Psoas muscle (tissue), 8 donors: Measurements from ENCODE around the gene MFN2. TPM values are rescaled to one million over a fixed set of nuclear protein-coding genes. Genes with fewer than 3 reads are reported as not detected.

Experiments used
- ATAC-seq, 4 donors: fragments of 200-7000 bp; cut with Tn5 transposase; one replicate each; pipeline ENCODE4 v1.9.1; 2020; ENCODE audit warnings: moderate library complexity in 3 of 4, mild to moderate bottlenecking in 2 of 4
- DNase-seq, 2 donors: peaks; one replicate each; pipeline ENCODE4 v3.0.0-alpha.2; 2020
- H3K27ac ChIP-seq: fragments of 200-600 bp; one replicate; pipeline ENCODE4 v1.8.0; 2022
- H3K27me3 ChIP-seq, 3 donors: fragments of 200-600 bp in 1 of 3; one replicate each; pipeline versions ENCODE4 v1.6.1 to v1.8.0; 2013 to 2022; ENCODE audit warnings: low read length in 2 of 3, mild to moderate bottlenecking in 2 of 3, moderate library complexity in 1 of 3; ENCODE audit not compliant: insufficient read depth in 3 of 3
- H3K36me3 ChIP-seq, 2 donors: fragments of 200-600 bp in 1 of 2; one replicate each; pipeline versions ENCODE4 v1.6.1 to v1.8.0; 2013 to 2022; ENCODE audit warnings: low read depth in 1 of 2, mild to moderate bottlenecking in 1 of 2, moderate library complexity in 1 of 2; ENCODE audit not compliant: insufficient read depth in 1 of 2
- H3K4me1 ChIP-seq: fragments of 200-600 bp; one replicate; pipeline ENCODE4 v1.8.0; 2022
- H3K4me3 ChIP-seq: fragments of 200-600 bp; one replicate; pipeline ENCODE4 v1.8.0; 2022; ENCODE audit warnings: mild to moderate bottlenecking
- H3K9me3 ChIP-seq: fragments of 200-600 bp; one replicate; pipeline ENCODE4 v1.8.0; 2022
- CTCF ChIP-seq: fragments of 200-600 bp; IDR thresholded peaks from one replicate; pipeline ENCODE4 v1.8.0; 2022; ENCODE audit warnings: antibody characterized with exemption
- WGBS, 3 donors: extraction: QIAGEN DNeasy Blood & Tissue Kit; methylation state at CpG; one replicate each; pipeline versions ENCODE4 v1.1.6 to v1.1.7; 2013; 5-methylcytosine and 5-hydroxymethylcytosine counted together
- intact Hi-C, 2 donors: fragments of 100-400 bp; cut with DNase I; formaldehyde crosslinking; loops; one replicate each; pipeline versions ENCODE4 v1.11.0 to v1.14.2; 2022
- polyA plus RNA-seq, 3 donors: library from polyadenylated mRNA; stranded (reverse); fragments of 200-250 nt; gene quantifications; one replicate each; pipeline ENCODE4 v1.2.3, GENCODE V29; 2013
- total RNA-seq, 4 donors: library from RNA; stranded (reverse); fragmentation: NEBNext Ultra II Directional in 2 of 4; extraction: Animal tissue kit (Norgen Biotek cat#: 25700) in 2 of 4; gene quantifications; one replicate each; pipeline versions ENCODE4 v1.2.1 to v1.2.4, GENCODE V29; 2021 to 2023
- donor health status: healthy with polysubstance abuse.
- donor health status: DM: no; HTN: no; CAD: no; lungs with moderate emphysema.
- donor health status: Bipolar disorder and iron deficiency.
- donor health status: healthy.
- donor health status: DM: yes; HTN: yes; CAD: no.
- donor health status: DM: no; HTN: no; CAD: no.
- donor health status: DM: no; HTN: no; CAD: no.
- donor health status: DM: yes; HTN: yes; CAD: no.

Gene MFN2
- total and polyA plus RNA-seq, 7 donors = 163 to 542 (median 245) TPM

- H3K4me1 ChIP-seq = peaks cover 30% of the 10 kb centered on the region
- peaks cover 7 to 43% of the 10 kb centered on the region in 2 donors for H3K36me3 ChIP-seq
- DNase-seq = no peak
- no peak overlapping the region for H3K27ac ChIP-seq
- WGBS, 3 donors = 63 to 72% (median 68%) methylated on average over 3 of the region's 3 CpGs
- no peak overlapping the region for H3K4me3 ChIP-seq
- no peak for TF ChIP-seq CTCF
- no peaks in the 10 kb centered on the region for H3K9me3 ChIP-seq
- H3K27me3 ChIP-seq = no peaks in the 10 kb centered on the region
- ATAC-seq = no peak
- intact Hi-C loops = loop anchor here in 1 of 2 donors (5.0 kb wide), 1 partner anchor 35 kb away; no protein-coding TSS in a partner anchor
Observed at GRCh38 chr1:11977625-11978024, 2.6 kb upstream of the MFN2 start.

GRCh38 chr1:11978301-11978700 is 1.9 kb upstream of the MFN2 start:
- Histone ChIP-seq H3K27me3 (no peaks in the 10 kb centered on the region), H3K27ac (peak overlapping the region; percentile 57), H3K9me3 (no peaks in the 10 kb centered on the region), H3K36me3 (peaks cover 8 to 44% of the 10 kb centered on the region in 2 donors), H3K4me1 (peaks cover 30% of the 10 kb centered on the region), H3K4me3 (no peak overlapping the region)
- DNase-seq (no peak), ATAC-seq (no peak)
- TF ChIP-seq CTCF = no peak
- WGBS, 3 donors = 73 to 83% (median 80%) methylated on average over 8 of the region's 8 CpGs
- intact Hi-C loops = loop anchor here in 1 of 2 donors (5.0 kb wide), 1 partner anchor 36 kb away; no protein-coding TSS in a partner anchor

GRCh38 chr1:11979028-11979850 is 1.0 kb upstream of the MFN2 start:
- ATAC-seq (peak; percentile 54 to 65 (median 60)), DNase-seq (no peak)
- Histone ChIP-seq H3K27me3 (no peaks in the 10 kb centered on the region), H3K9me3 (no peaks in the 10 kb centered on the region), H3K27ac (peak overlapping the region; percentile 97), H3K36me3 (peaks cover 8 to 44% of the 10 kb centered on the region in 2 donors), H3K4me3 (peak overlapping the region; percentile 88), H3K4me1 (peaks cover 39% of the 10 kb centered on the region)
- no peak for TF ChIP-seq CTCF
- WGBS, 3 donors = 17 to 26% (median 17%) methylated on average over 29 of the region's 29 CpGs
- intact Hi-C loops = loop anchor here in 1 of 2 donors (5.0 kb wide), 1 partner anchor 37 kb away; no protein-coding TSS in a partner anchor

- ATAC-seq (no peak), DNase-seq (no peak)
- Histone ChIP-seq H3K27me3 (no peaks in the 10 kb centered on the region), H3K4me3 (peak overlapping the region; percentile 88), H3K36me3 (peaks cover 10 to 44% of the 10 kb centered on the region in 2 donors), H3K27ac (peak overlapping the region; percentile 97), H3K4me1 (peaks cover 51% of the 10 kb centered on the region), H3K9me3 (no peaks in the 10 kb centered on the region)
- WGBS, 3 donors = 1 to 2% (median 1%) methylated on average over 11 to 12 of the region's 12 CpGs
- no peak for TF ChIP-seq CTCF
- intact Hi-C loops = no loop called here
Observed at GRCh38 chr1:11980676-11980972, 380 bp downstream of the MFN2 start.
